Nephron progenitor cell (in vitro differentiated cells): Measurements from ENCODE around the gene PSMD6.

Source experiments
- DNase-seq: peaks from one replicate; pipeline ENCODE4 v3.0.0; 2021
- H3K27ac Mint-ChIP-seq: 2 replicates; pipeline ENCODE4 v1.8.0; 2021; ENCODE audit warnings: mild to moderate bottlenecking, moderate library complexity, mixed read lengths
- H3K27me3 Mint-ChIP-seq: 2 replicates; pipeline ENCODE4 v1.8.0; 2021; ENCODE audit warnings: mild to moderate bottlenecking, low read depth, mixed read lengths; ENCODE audit not compliant: poor library complexity
- H3K36me3 Mint-ChIP-seq: 2 replicates; pipeline ENCODE4 v1.8.0; 2021; ENCODE audit warnings: low read depth, mixed read lengths
- H3K4me1 Mint-ChIP-seq: 2 replicates; pipeline ENCODE4 v1.8.0; 2021; ENCODE audit warnings: mixed read lengths
- H3K4me3 Mint-ChIP-seq: 2 replicates; pipeline ENCODE4 v1.8.0; 2021; ENCODE audit warnings: mild to moderate bottlenecking, moderate library complexity, mixed read lengths
- H3K9me3 Mint-ChIP-seq: 2 replicates; pipeline ENCODE4 v1.8.0; 2021; ENCODE audit warnings: mild to moderate bottlenecking, moderate library complexity, mixed read lengths
- TF ChIP-seq, protein P1 (sequence below): fragments of 200-600 bp; sonication (generic); IDR thresholded peaks from 2 replicates; pipeline ENCODE4 v1.5.0; 2021; ENCODE audit warnings: antibody characterized with exemption

PSMD6 gene

DNA sequence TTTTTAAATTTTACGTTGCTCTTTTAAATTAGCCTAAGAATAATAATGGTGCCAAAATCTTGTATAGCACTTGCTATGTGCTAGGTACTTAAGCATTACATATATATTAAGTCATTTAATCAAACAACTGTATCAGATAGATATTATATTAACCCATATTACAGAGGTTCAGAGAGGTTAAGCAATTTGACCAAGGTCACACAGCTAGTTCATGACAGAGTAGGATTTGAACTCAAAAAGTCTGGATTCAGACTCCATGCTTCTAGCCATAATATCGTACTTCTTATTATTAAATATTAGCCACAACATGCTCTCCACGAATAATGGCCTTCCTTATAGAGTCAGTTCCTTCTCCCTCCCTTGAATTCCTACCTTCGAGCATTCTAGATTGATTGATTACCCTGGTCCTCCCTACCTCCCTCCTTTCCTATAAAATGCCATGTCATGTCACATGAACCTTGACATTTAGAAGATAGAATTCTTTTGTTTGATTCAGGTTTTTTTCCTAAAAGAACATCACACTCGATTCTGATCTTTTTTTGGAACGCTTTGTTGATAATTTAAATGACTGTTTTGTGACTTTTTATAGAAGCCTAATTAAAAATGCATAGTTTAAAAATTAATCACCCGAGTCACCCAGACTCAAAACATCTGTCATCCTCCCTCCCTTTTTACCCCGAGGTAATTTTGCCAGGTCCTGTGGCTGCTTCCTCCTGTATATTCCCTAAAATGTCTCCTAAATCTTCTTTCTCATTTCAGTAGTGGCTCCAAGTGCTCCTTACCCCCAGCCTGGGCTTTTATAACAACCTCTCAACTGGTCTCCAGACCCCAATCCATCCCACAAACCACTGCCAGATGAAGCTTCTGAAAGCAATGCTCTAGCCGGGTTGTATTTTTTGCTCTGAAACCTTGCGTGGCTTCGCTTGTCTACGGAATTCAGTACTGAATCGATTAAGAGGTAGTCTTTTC, 8.5 kb upstream of the PSMD6 start:
- Mint-ChIP-seq H3K27ac (peak overlapping the region; percentile 66), H3K36me3 (peaks cover 6% of the 10 kb centered on the region), H3K27me3 (peaks cover 3% of the 10 kb centered on the region), H3K4me3 (no peak overlapping the region), H3K4me1 (peaks cover 50% of the 10 kb centered on the region), H3K9me3 (peaks cover 18% of the 10 kb centered on the region)
- TF ChIP-seq, protein P1, sequence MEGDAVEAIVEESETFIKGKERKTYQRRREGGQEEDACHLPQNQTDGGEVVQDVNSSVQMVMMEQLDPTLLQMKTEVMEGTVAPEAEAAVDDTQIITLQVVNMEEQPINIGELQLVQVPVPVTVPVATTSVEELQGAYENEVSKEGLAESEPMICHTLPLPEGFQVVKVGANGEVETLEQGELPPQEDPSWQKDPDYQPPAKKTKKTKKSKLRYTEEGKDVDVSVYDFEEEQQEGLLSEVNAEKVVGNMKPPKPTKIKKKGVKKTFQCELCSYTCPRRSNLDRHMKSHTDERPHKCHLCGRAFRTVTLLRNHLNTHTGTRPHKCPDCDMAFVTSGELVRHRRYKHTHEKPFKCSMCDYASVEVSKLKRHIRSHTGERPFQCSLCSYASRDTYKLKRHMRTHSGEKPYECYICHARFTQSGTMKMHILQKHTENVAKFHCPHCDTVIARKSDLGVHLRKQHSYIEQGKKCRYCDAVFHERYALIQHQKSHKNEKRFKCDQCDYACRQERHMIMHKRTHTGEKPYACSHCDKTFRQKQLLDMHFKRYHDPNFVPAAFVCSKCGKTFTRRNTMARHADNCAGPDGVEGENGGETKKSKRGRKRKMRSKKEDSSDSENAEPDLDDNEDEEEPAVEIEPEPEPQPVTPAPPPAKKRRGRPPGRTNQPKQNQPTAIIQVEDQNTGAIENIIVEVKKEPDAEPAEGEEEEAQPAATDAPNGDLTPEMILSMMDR = no peak
- no peak for DNase-seq

DNA sequence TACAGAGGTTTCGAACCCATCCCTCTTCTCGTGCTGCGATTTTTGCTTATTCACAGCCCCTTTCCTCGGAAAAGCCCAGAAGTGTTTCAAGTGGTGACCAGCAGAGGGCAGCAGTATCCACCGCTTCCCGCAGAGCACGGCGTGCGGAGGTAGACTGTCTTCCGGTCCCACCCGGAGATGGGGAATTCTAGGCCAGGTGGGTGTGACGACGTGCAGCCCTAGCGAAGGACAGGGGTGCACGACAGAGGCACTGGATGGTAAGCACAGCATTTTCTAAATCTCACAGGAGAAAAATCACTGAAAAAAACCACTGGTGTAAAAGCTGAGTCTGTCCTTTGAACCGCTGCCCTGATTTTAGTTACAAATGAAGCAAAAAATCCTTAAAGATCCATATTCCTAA, 7.4 kb upstream of the PSMD6 start:
- H3K4me1 Mint-ChIP-seq = peaks cover 50% of the 10 kb centered on the region
- peaks cover 6% of the 10 kb centered on the region for H3K36me3 Mint-ChIP-seq
- H3K9me3 Mint-ChIP-seq = peaks cover 17% of the 10 kb centered on the region
- H3K4me3 Mint-ChIP-seq = peak overlapping the region; percentile 65
- peak; percentile 84 for DNase-seq
- peak overlapping the region; percentile 88 for H3K27ac Mint-ChIP-seq
- TF ChIP-seq, protein P1 = peak; percentile 89
- H3K27me3 Mint-ChIP-seq = peaks cover 3% of the 10 kb centered on the region

DNA sequence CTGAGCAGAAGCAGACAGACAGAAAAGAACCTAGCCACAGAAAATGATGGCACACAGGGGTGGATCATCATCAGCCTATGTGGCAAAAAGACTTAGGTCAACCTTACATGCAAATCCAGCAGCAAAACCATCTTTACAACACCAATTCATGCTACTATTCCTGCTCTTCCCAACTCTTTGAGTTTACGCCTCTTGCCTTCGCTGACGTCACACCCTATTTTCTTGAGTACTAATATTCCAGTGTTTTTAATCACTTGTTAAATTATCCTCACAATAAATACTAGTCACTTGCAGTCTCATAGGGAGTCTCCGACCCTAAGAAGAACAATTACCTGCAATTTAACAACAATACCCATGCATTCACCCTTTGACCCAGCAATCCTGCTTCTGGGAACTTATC, 6.0 kb upstream of the PSMD6 start:
- Mint-ChIP-seq H3K4me1 (peaks cover 50% of the 10 kb centered on the region), H3K27ac (peak overlapping the region; percentile 13), H3K9me3 (peaks cover 8% of the 10 kb centered on the region), H3K27me3 (peaks cover 3% of the 10 kb centered on the region), H3K4me3 (no peak overlapping the region), H3K36me3 (peaks cover 3% of the 10 kb centered on the region)
- TF ChIP-seq, protein P1 = no peak
- no peak for DNase-seq

DNA sequence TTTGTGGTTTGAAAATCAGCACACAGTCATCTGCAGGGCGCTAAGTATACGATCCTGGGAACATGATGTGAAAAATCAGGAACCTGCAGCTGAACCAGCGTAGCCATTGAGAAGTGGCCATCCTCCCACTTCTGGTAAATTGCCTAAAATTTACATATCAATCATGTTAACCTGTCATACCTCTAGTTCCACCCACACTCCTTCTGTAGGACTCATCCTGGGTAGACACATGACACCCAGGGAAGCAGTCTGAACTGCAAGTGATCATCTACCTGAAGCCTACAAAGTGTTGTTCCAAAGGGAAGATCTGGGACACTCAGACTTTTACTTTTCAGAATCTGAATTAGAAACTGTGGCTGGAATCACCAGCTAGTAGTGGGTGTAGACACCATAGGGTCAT, 5.5 kb upstream of the PSMD6 start:
- Mint-ChIP-seq H3K27ac (peak overlapping the region; percentile 13), H3K4me3 (no peak overlapping the region), H3K27me3 (peaks cover 3% of the 10 kb centered on the region), H3K9me3 (peaks cover 2% of the 10 kb centered on the region), H3K4me1 (peaks cover 50% of the 10 kb centered on the region), H3K36me3 (no peaks in the 10 kb centered on the region)
- TF ChIP-seq, protein P1 = no peak
- no peak for DNase-seq

DNA sequence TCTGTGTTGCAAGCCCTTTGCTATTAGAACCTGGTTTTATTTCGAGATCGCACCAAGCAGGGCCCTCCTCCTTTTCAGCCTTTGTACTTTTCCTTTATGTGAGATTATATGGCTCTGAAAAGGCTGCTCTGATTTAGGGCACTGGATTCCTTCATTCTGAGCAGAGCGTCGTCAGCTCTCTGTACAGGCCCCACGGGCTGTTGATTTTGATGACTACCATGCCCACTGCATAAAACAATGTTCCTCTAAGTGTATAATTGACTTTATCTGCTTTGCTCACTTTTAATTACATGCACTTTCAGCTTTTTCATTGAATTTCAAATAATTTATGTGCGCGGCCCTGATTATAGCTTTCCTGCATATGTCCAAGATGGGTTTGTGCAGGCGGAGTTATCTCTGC, 4.4 kb upstream of the PSMD6 start:
- H3K9me3 Mint-ChIP-seq = no peaks in the 10 kb centered on the region
- H3K27me3 Mint-ChIP-seq = peaks cover 3% of the 10 kb centered on the region
- peaks cover 51% of the 10 kb centered on the region for H3K4me1 Mint-ChIP-seq
- H3K36me3 Mint-ChIP-seq = no peaks in the 10 kb centered on the region
- no peak overlapping the region for H3K4me3 Mint-ChIP-seq
- no peak for DNase-seq
- TF ChIP-seq, protein P1 = no peak
- no peak overlapping the region for H3K27ac Mint-ChIP-seq
